Prostate gland (tissue), 2 donors: ENCODE measurements around the gene PTPDC1. TPM values are rescaled to one million over a fixed set of nuclear protein-coding genes. Genes with fewer than 3 reads are reported as not detected.

Experiments
- DNase-seq: peaks from one replicate; pipeline ENCODE4 v3.0.0-alpha.2; 2019; ENCODE audit warnings: low spot score
- H3K27ac ChIP-seq, 2 donors: fragments of 200-600 bp; sonication (generic); 2 replicates each; pipeline ENCODE4 v1.5.1; 2017 to 2019
- H3K27me3 ChIP-seq: fragments of 200-600 bp; sonication (generic); replicated peaks from 2 replicates; pipeline ENCODE4 v1.5.1; 2019; ENCODE audit not compliant: insufficient read depth
- H3K36me3 ChIP-seq, 2 donors: fragments of 200-600 bp; sonication (generic); 1 replicate in 1 of 2; 2 replicates in 1 of 2; pipeline versions ENCODE4 v1.5.1 to v1.8.1; 2017 to 2019
- H3K4me1 ChIP-seq: fragments of 200-600 bp; sonication (generic); replicated peaks from 2 replicates; pipeline ENCODE4 v1.5.1; 2019
- H3K4me3 ChIP-seq, 2 donors: fragments of 200-600 bp; sonication (generic); 2 replicates each; pipeline ENCODE4 v1.5.1; 2017 to 2019
- H3K9me3 ChIP-seq: fragments of 200-600 bp; sonication (generic); 2 replicates; pipeline ENCODE4 v1.5.1; 2017
- CTCF ChIP-seq, 4 experiments: fragments of 200-600 bp in 2 of 4; fragments of 450-650 bp in 2 of 4; sonication (generic) in 2 of 4; IDR thresholded peaks; 1 replicate in 3 of 4; 2 replicates in 1 of 4; pipeline ENCODE4 v1.5.1; 2016 to 2019; ENCODE audit warnings: antibody characterized with exemption in 4 of 4, mild to moderate bottlenecking in 2 of 4, moderate library complexity in 2 of 4
- POLR2A ChIP-seq: fragments of 450-650 bp; IDR thresholded peaks from one replicate; pipeline ENCODE4 v1.6.1; 2016; ENCODE audit warnings: antibody characterized with exemption, mild to moderate bottlenecking
- POLR2AphosphoS5 ChIP-seq: sonication (generic); formaldehyde crosslinking; IDR thresholded peaks from one replicate; pipeline ENCODE4 v1.6.1; 2017; ENCODE audit warnings: antibody characterized with exemption
- WGBS: methylation state at CpG from one replicate; pipeline ENCODE4 v1.1.5; 2018; 5-methylcytosine and 5-hydroxymethylcytosine counted together
- intact Hi-C: fragments of 100-400 bp; cut with DNase I; formaldehyde crosslinking; loops from one replicate; pipeline ENCODE4 v1.14.2; 2022
- total RNA-seq, 2 donors: library from RNA; depleted of rRNA; stranded (reverse); fragments of >200 nt; gene quantifications; one replicate each; pipeline ENCODE4 v1.1.0, GENCODE V29; 2016

PTPDC1 gene
- total RNA-seq, 2 donors from 2014 or later = 4.6 to 17.9 TPM

- Histone ChIP-seq H3K4me3 (no peak overlapping the region), H3K4me1 (no peaks in the 10 kb centered on the region), H3K27ac (peak overlapping the region in 1 of 2 donors; percentile 33), H3K9me3 (no peaks in the 10 kb centered on the region), H3K27me3 (no peaks in the 10 kb centered on the region), H3K36me3 (no peaks in the 10 kb centered on the region)
- DNase-seq = peak; percentile 10
- intact Hi-C loops = no loop called here
- TF ChIP-seq POLR2AphosphoS5 (peak; percentile 73), CTCF (IDR thresholded peaks at IDR 0.05) (no peak)
- 34% methylated on average over 3 of the region's 3 CpGs for WGBS
Observed at GRCh38 chr9:94056442-94056974, 27.8 kb upstream of the PTPDC1 start.

- 97% methylated on average over 1 of the region's 1 CpG for WGBS
Observed at GRCh38 chr9:94057918-94058317, 26.3 kb upstream of the PTPDC1 start.

GRCh38 chr9:94061864-94062263 is 22.4 kb upstream of the PTPDC1 start:
- TF ChIP-seq POLR2AphosphoS5 = no peak
- TF ChIP-seq POLR2A = no peak
- TF ChIP-seq CTCF (IDR thresholded peaks at IDR 0.05) = no peak
- no peaks in the 10 kb centered on the region for H3K27me3 ChIP-seq
- DNase-seq = no peak
- no peak overlapping the region for H3K4me3 ChIP-seq
- H3K4me1 ChIP-seq = no peaks in the 10 kb centered on the region
- intact Hi-C loops = no loop called here
- no peaks in the 10 kb centered on the region for H3K36me3 ChIP-seq
- no peaks in the 10 kb centered on the region for H3K9me3 ChIP-seq
- H3K27ac ChIP-seq = no peak overlapping the region
- WGBS = 94% methylated on average over 3 of the region's 3 CpGs

More at GRCh38 chr9:94057918-94058317, 26.3 kb upstream of the PTPDC1 start:
- Histone ChIP-seq H3K27ac (no peak overlapping the region), H3K27me3 (no peaks in the 10 kb centered on the region), H3K4me3 (no peak overlapping the region), H3K4me1 (no peaks in the 10 kb centered on the region), H3K36me3 (no peaks in the 10 kb centered on the region), H3K9me3 (no peaks in the 10 kb centered on the region)
- intact Hi-C loops = no loop called here
- DNase-seq = no peak
- TF ChIP-seq POLR2AphosphoS5 = no peak
- no peak for TF ChIP-seq CTCF (IDR thresholded peaks at IDR 0.05)
- no peak for TF ChIP-seq POLR2A

- DNase-seq = peak; percentile 81
- intact Hi-C loops = loop anchor here (1.0 kb wide), 1 partner anchor 148 kb away; no protein-coding TSS in a partner anchor
- Histone ChIP-seq H3K4me1 (no peaks in the 10 kb centered on the region), H3K4me3 (no peak overlapping the region), H3K9me3 (no peaks in the 10 kb centered on the region), H3K27me3 (no peaks in the 10 kb centered on the region), H3K27ac (no peak overlapping the region), H3K36me3 (no peaks in the 10 kb centered on the region)
- TF ChIP-seq CTCF (IDR thresholded peaks at IDR 0.05) (peak; percentile 70 to 90 (median 86)), POLR2AphosphoS5 (peak; percentile 46), POLR2A (no peak)
- 20% methylated on average over 2 of the region's 2 CpGs for WGBS
Observed at GRCh38 chr9:94065535-94065961, 18.7 kb upstream of the PTPDC1 start.

- Histone ChIP-seq H3K36me3 (no peaks in the 10 kb centered on the region), H3K27me3 (no peaks in the 10 kb centered on the region), H3K9me3 (no peaks in the 10 kb centered on the region), H3K27ac (no peak overlapping the region), H3K4me3 (no peak overlapping the region), H3K4me1 (no peaks in the 10 kb centered on the region)
- TF ChIP-seq CTCF (IDR thresholded peaks at IDR 0.05) (no peak), POLR2A (no peak)
- DNase-seq = no peak
- WGBS = 93% methylated on average over 2 of the region's 2 CpGs
- intact Hi-C loops = no loop called here
Observed at GRCh38 chr9:94068257-94068656, 16.0 kb upstream of the PTPDC1 start.
